ENCODE results near the gene CACNB4. TPM values are rescaled to one million over a fixed set of nuclear protein-coding genes. Genes with fewer than 3 reads are reported as not detected.
A peak's percentile ranks its signal among the peaks of the same experiment; 100 is the strongest.

CACNB4 gene
- total RNA-seq, 1 experiment from 2014 or later: 0.19 TPM

DNA sequence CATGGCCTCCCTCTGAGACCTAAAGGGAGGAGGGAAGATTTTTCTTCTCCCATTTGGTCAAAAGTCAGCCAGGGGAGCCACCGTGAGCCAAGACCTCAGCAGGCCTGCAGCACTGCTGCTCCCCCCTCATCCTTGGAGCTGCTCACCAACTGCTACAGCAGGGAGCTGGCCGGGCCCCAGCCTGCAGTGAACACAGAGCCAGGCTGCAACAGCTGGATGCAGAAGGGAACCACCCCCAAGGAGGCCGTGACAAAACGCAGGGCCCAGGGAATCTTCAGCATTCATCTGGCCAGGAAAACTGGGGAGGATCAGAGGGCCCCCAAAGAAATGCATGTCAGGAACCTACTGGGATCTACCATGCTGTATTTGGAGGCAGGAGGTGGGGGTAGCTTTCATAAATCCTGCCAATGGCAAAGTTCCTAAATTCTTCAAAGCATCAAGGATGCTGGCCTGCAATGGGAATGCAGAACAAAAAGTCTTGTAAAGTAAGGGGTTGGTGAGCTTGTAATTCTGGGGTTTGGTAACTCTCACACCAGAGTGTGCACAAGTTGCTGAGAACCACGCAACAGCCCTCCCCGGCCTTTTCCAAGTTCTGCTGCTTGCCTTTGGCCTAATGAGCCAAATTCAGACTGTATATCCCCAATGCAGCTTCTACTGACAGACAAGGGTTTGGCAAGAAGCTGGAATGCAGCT, 61.0 kb downstream of the CACNB4 start:
- Histone ChIP-seq H3K9me3 (ENCODE audit: low read depth, low read length, poor library complexity, severe bottlenecking) (no peaks in the 10 kb centered on the region), H3K27ac (ENCODE audit: low read depth, low read length, poor library complexity, severe bottlenecking) (no peak overlapping the region), H3K27me3 (replicated peaks; ENCODE audit: insufficient read depth, low read depth, low read length, poor library complexity) (no peaks in the 10 kb centered on the region), H3K4me3 (ENCODE audit: low read depth, low read length, poor library complexity, severe bottlenecking) (no peak overlapping the region), H3K36me3 (ENCODE audit: insufficient read depth, low read length, poor library complexity, severe bottlenecking) (no peaks in the 10 kb centered on the region), H3K4me1 (ENCODE audit: insufficient read depth, low read length, poor library complexity, severe bottlenecking) (no peaks in the 10 kb centered on the region)
- no TSS peak for BruUV-seq (replicated peaks)
- ChIA-PET POLR2A (ENCODE audit: low non-redundant PET) (no interaction called here), CTCF (interaction anchor here (0.7 to 1.2 kb wide), 3 partner anchors 10 to 71 kb away, joined by 3 read pairs; no protein-coding TSS in a partner anchor)
- no peak for DNase-seq (ENCODE audit: low spot score)
- intact Hi-C loops (cut with micrococcal nuclease; ENCODE audit: unreplicated experiment): loop anchor here (1.0 to 10.0 kb wide), 3 partner anchors 138 to 1477 kb away; no protein-coding TSS in a partner anchor
- TF ChIP-seq EZH2 (IDR thresholded peaks at IDR 0.05; ENCODE audit: borderline replicate concordance, low read depth, low read length, poor library complexity, severe bottlenecking): no peak
- TF ChIP-seq, protein P1, sequence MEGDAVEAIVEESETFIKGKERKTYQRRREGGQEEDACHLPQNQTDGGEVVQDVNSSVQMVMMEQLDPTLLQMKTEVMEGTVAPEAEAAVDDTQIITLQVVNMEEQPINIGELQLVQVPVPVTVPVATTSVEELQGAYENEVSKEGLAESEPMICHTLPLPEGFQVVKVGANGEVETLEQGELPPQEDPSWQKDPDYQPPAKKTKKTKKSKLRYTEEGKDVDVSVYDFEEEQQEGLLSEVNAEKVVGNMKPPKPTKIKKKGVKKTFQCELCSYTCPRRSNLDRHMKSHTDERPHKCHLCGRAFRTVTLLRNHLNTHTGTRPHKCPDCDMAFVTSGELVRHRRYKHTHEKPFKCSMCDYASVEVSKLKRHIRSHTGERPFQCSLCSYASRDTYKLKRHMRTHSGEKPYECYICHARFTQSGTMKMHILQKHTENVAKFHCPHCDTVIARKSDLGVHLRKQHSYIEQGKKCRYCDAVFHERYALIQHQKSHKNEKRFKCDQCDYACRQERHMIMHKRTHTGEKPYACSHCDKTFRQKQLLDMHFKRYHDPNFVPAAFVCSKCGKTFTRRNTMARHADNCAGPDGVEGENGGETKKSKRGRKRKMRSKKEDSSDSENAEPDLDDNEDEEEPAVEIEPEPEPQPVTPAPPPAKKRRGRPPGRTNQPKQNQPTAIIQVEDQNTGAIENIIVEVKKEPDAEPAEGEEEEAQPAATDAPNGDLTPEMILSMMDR (conservative IDR thresholded peaks at IDR 0.05; ENCODE audit: low read depth, low read length): no peak

DNA sequence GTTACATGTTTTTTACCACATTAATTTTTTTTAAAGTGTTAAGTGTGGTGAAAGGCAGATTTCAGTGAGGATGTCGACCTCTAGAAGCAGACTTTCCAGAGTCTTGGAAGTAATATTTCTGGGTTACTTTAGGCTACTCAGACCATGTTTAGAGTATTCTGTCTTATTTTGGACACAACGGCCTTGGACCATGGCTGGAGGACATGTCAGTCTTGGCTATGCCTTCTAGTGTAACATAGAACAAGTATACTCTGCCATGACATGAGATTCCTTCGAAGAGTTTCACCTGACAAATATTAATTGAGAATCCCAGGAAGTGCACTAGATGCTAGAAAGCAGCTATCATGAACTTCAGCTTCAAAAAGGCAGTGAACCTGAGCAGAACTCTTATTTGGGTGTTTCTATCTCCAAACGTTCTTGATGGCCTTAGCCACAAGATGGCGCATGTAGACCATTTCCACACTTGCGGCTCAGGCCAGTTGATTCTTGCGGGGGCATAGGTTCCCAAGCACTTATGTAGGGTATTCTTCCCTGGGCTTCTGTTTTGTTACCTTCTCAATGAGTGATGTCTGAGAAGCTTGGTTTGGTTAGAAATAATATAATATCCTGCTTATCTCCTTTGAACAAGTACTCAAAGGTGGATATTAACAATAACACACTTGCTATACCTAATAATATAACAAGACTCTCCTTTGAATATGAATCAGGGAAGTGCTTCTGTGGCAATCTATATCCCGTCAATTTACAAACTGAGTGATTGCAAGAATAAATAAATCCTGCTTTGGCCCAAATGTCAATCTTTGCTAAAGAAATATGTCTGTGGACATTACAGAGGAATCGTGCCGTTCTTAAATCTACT, 62.0 kb downstream of the CACNB4 start:
- H3K27ac ChIP-seq (ENCODE audit: low read depth, low read length, poor library complexity, severe bottlenecking): no peak overlapping the region
- no peaks in the 10 kb centered on the region for H3K27me3 ChIP-seq (replicated peaks; ENCODE audit: insufficient read depth, low read depth, low read length, poor library complexity)
- TF ChIP-seq, protein P1 (conservative IDR thresholded peaks at IDR 0.05; ENCODE audit: low read depth, low read length): peak; percentile 84
- TF ChIP-seq EZH2 (IDR thresholded peaks at IDR 0.05; ENCODE audit: borderline replicate concordance, low read depth, low read length, poor library complexity, severe bottlenecking): no peak
- no peak overlapping the region for H3K4me3 ChIP-seq (ENCODE audit: low read depth, low read length, poor library complexity, severe bottlenecking)
- CTCF ChIA-PET: interaction anchor here (0.6 kb wide), 1 partner anchor 1453 kb away, joined by 3 read pairs; no protein-coding TSS in a partner anchor
- POLR2A ChIA-PET (ENCODE audit: low non-redundant PET): no interaction called here
- intact Hi-C loops (cut with micrococcal nuclease; ENCODE audit: unreplicated experiment): loop anchor here (1.0 to 10.0 kb wide), 3 partner anchors 139 to 1478 kb away; no protein-coding TSS in a partner anchor
- BruUV-seq (replicated peaks): no TSS peak
- no peaks in the 10 kb centered on the region for H3K9me3 ChIP-seq (ENCODE audit: low read depth, low read length, poor library complexity, severe bottlenecking)
- peak; percentile 80 for DNase-seq (ENCODE audit: low spot score)
- H3K36me3 ChIP-seq (ENCODE audit: insufficient read depth, low read length, poor library complexity, severe bottlenecking): no peaks in the 10 kb centered on the region
- H3K4me1 ChIP-seq (ENCODE audit: insufficient read depth, low read length, poor library complexity, severe bottlenecking): no peaks in the 10 kb centered on the region

DNA sequence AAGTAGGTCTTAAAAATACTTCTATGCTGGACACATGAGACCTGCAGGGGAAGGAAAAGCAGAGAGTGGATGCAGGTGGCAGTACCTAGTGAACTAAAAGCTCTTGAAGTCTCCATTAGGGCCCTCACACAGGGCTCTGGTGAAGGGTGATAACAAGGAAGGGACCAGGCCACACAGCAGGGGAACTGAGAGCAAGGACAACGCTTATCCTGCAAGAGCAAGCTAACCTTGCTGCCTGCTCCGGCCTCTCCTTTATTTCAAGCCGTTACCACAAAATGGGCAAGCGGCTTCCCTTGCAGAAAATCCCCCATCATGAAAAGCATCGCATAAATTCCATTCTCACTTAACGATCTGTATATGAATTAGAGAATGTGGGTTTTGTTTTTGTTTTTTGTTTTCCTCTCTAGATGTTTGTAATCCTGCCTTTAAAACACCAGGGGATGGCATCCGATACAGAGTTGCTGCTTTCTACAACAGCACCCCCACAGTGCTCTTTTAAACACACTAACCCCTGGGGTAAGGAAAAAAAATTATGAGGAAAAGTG, 64.5 kb downstream of the CACNB4 start:
- POLR2A ChIA-PET (ENCODE audit: low non-redundant PET): no interaction called here
- intact Hi-C loops (cut with micrococcal nuclease; ENCODE audit: unreplicated experiment): loop anchor here (10.0 kb wide), 1 partner anchor 1480 kb away; no protein-coding TSS in a partner anchor
- Histone ChIP-seq H3K9me3 (ENCODE audit: low read depth, low read length, poor library complexity, severe bottlenecking) (no peaks in the 10 kb centered on the region), H3K4me3 (ENCODE audit: low read depth, low read length, poor library complexity, severe bottlenecking) (no peak overlapping the region), H3K27me3 (replicated peaks; ENCODE audit: insufficient read depth, low read depth, low read length, poor library complexity) (no peaks in the 10 kb centered on the region), H3K36me3 (ENCODE audit: insufficient read depth, low read length, poor library complexity, severe bottlenecking) (no peaks in the 10 kb centered on the region), H3K4me1 (ENCODE audit: insufficient read depth, low read length, poor library complexity, severe bottlenecking) (no peaks in the 10 kb centered on the region), H3K27ac (ENCODE audit: low read depth, low read length, poor library complexity, severe bottlenecking) (no peak overlapping the region)
- no peak for TF ChIP-seq EZH2 (IDR thresholded peaks at IDR 0.05; ENCODE audit: borderline replicate concordance, low read depth, low read length, poor library complexity, severe bottlenecking)
- TF ChIP-seq, protein P1 (conservative IDR thresholded peaks at IDR 0.05; ENCODE audit: low read depth, low read length): no peak
- CTCF ChIA-PET: no interaction called here
- no TSS peak for BruUV-seq (replicated peaks)
- no peak for DNase-seq (ENCODE audit: low spot score)

All from A673 (cell line).